KMS-11 (cell line): ENCODE measurements around the gene CFAP410.

Experiments used
- H2AFZ ChIP-seq: fragments of 200-600 bp; sonication (generic); 2 replicates; pipeline ENCODE4 v1.6.1; 2016; ENCODE audit warnings: antibody characterized with exemption, mixed run types, low read depth
- H3K27ac ChIP-seq: fragments of 200-600 bp; sonication (generic); 2 replicates; pipeline ENCODE4 v1.6.1; 2016; ENCODE audit warnings: mild to moderate bottlenecking, mixed run types
- H3K27me3 ChIP-seq: fragments of 200-600 bp; sonication (generic); 2 replicates; pipeline ENCODE4 v1.6.1; 2017; ENCODE audit warnings: mild to moderate bottlenecking, low read depth, mixed run types, moderate library complexity; ENCODE audit not compliant: insufficient read depth
- H3K36me3 ChIP-seq: fragments of 200-600 bp; sonication (generic); 2 replicates; pipeline ENCODE4 v1.6.1; 2017; ENCODE audit warnings: mild to moderate bottlenecking, mixed run types; ENCODE audit not compliant: insufficient read depth
- H3K4me1 ChIP-seq: fragments of 200-600 bp; sonication (generic); 2 replicates; pipeline ENCODE4 v1.6.1; 2016; ENCODE audit warnings: mild to moderate bottlenecking, low read depth, mixed run types; ENCODE audit not compliant: poor library complexity, severe bottlenecking
- H3K4me2 ChIP-seq: fragments of 200-600 bp; sonication (generic); 2 replicates; pipeline ENCODE4 v1.7.0; 2016; ENCODE audit warnings: mild to moderate bottlenecking, mixed run types
- H3K4me3 ChIP-seq: fragments of 200-600 bp; sonication (generic); IDR thresholded peaks from 2 replicates; pipeline ENCODE4 v1.6.1; 2017; ENCODE audit warnings: low read depth, low read length, mixed read lengths; ENCODE audit not compliant: insufficient read depth
- H3K79me2 ChIP-seq: fragments of 200-600 bp; sonication (generic); 2 replicates; pipeline ENCODE4 v1.6.1; 2016; ENCODE audit warnings: low read depth, mixed run types; ENCODE audit not compliant: insufficient read depth
- H3K9ac ChIP-seq: fragments of 200-600 bp; sonication (generic); 2 replicates; pipeline ENCODE4 v1.6.1; 2016; ENCODE audit warnings: mild to moderate bottlenecking, mixed run types
- H4K20me1 ChIP-seq: fragments of 200-600 bp; sonication (generic); 2 replicates; pipeline ENCODE4 v1.6.1; 2016; ENCODE audit warnings: mild to moderate bottlenecking, mixed run types; ENCODE audit not compliant: insufficient read depth
- TF ChIP-seq, protein P1 (sequence below): fragments of 200-600 bp; sonication (generic); conservative IDR thresholded peaks from 2 replicates; pipeline ENCODE4 v1.6.1; 2017; ENCODE audit warnings: low read depth, mild to moderate bottlenecking, antibody characterized with exemption, low read length, moderate library complexity, mixed read lengths

CFAP410 gene

DNA sequence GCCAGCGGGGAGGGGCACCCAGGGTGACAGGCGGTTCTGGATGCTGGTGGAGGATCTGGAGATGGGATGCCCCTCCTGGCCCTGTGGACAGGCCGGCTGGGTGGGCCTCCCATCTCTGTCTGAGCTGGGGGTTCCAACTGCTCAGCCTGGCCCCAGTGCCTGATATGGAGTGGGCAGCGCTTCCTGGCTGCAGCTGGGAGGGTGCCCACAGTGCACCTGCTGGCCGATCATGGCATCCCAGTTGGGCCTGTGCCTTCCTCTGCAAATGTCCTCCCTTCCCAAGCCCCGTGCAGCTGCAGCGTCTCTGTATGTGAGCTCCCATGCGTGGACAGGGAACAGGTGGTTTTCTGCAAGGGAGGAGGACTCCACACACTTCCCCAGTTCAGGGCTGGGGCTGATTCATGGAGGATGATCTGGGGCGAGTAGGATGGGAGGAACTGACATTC is 37.2 kb downstream of the CFAP410 start:
- H3K27ac ChIP-seq = no peak overlapping the region
- peaks cover 39% of the 10 kb centered on the region for H3K4me1 ChIP-seq
- no peaks in the 10 kb centered on the region for H3K27me3 ChIP-seq
- TF ChIP-seq, protein P1, sequence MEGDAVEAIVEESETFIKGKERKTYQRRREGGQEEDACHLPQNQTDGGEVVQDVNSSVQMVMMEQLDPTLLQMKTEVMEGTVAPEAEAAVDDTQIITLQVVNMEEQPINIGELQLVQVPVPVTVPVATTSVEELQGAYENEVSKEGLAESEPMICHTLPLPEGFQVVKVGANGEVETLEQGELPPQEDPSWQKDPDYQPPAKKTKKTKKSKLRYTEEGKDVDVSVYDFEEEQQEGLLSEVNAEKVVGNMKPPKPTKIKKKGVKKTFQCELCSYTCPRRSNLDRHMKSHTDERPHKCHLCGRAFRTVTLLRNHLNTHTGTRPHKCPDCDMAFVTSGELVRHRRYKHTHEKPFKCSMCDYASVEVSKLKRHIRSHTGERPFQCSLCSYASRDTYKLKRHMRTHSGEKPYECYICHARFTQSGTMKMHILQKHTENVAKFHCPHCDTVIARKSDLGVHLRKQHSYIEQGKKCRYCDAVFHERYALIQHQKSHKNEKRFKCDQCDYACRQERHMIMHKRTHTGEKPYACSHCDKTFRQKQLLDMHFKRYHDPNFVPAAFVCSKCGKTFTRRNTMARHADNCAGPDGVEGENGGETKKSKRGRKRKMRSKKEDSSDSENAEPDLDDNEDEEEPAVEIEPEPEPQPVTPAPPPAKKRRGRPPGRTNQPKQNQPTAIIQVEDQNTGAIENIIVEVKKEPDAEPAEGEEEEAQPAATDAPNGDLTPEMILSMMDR = no peak
- peaks cover 52% of the 10 kb centered on the region for H3K79me2 ChIP-seq
- H3K36me3 ChIP-seq = no peaks in the 10 kb centered on the region
- H3K9ac ChIP-seq = no peak overlapping the region
- no peak overlapping the region for H2AFZ ChIP-seq
- H4K20me1 ChIP-seq = no peaks in the 10 kb centered on the region
- H3K4me2 ChIP-seq = peak overlapping the region; percentile 95; the same call in 1 of the 2 replicates
- no peak overlapping the region for H3K4me3 ChIP-seq

DNA sequence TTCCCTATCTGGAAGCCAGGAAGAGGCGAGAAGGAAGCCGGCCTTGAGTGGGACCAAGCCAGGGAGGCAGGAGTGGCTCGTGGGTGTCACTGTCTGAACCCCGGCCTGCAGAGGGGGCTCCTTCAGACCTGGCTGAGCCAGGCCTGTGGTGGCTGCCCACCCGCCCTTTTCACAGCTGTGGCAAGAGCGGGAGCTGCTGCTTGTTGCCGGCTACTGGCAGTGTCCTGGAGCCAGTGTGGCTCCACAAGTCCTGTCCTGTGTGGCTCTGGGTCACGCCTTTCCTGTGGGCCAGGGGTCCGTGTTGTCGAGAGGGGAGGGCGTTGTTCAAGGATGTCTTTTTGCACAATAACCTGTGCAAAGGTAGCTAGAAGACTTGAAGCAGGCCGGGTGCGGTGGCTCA is 38.0 kb downstream of the CFAP410 start:
- Histone ChIP-seq H3K36me3 (no peaks in the 10 kb centered on the region), H4K20me1 (no peaks in the 10 kb centered on the region), H3K79me2 (peaks cover 46% of the 10 kb centered on the region), H3K4me1 (peaks cover 43% of the 10 kb centered on the region), H3K27ac (no peak overlapping the region; the same call in 1 of the 2 replicates), H3K27me3 (no peaks in the 10 kb centered on the region), H2AFZ (no peak overlapping the region), H3K4me2 (peak overlapping the region; percentile 95), H3K4me3 (no peak overlapping the region), H3K9ac (peak overlapping the region; percentile 72; the same call in 1 of the 2 replicates)
- TF ChIP-seq, protein P1 = no peak

DNA sequence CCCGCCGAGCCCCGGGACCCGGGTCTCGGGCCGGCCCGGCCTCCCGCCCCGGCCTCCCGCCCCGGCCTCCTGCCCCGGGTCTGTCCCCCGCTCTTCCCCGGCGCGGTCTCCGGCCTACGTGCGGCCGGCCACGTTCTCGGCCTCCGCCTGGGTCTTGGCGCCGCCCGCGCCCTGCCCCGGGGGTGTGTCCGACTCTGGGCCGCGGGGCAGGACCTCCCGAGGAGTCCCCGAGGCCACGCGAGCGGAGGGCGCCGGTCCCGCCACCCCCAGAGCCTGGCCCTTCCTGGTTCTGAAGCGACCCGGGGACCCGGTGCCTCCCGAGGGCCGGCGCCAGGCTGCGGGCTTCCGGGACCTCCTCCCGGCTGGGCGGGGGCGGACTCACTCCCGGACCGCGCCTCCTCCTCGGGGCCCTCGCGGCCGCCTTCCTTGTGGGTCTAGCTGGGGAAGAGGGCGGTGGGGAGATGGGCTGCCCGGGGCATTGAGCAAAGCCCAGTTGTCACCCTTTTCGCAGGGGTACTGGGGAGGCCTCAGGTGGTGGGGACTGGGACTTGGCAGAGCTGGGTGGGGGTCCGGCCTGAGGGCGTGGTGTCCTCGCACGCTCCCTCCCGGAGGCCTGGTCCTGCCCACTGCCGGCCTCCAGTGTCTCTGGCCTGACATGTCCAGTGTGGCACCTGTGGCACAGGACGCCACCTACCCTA is 38.8 kb downstream of the CFAP410 start:
- H3K27ac ChIP-seq = peak overlapping the region; percentile 61
- H3K27me3 ChIP-seq = no peaks in the 10 kb centered on the region
- H3K4me3 ChIP-seq = no peak overlapping the region
- H3K36me3 ChIP-seq = no peaks in the 10 kb centered on the region
- H4K20me1 ChIP-seq = no peaks in the 10 kb centered on the region
- peaks cover 51% of the 10 kb centered on the region for H3K4me1 ChIP-seq
- peak overlapping the region; percentile 72 for H3K9ac ChIP-seq
- H3K79me2 ChIP-seq = peaks cover 39% of the 10 kb centered on the region
- peak overlapping the region; percentile 95 for H3K4me2 ChIP-seq
- TF ChIP-seq, protein P1 = no peak
- no peak overlapping the region for H2AFZ ChIP-seq

DNA sequence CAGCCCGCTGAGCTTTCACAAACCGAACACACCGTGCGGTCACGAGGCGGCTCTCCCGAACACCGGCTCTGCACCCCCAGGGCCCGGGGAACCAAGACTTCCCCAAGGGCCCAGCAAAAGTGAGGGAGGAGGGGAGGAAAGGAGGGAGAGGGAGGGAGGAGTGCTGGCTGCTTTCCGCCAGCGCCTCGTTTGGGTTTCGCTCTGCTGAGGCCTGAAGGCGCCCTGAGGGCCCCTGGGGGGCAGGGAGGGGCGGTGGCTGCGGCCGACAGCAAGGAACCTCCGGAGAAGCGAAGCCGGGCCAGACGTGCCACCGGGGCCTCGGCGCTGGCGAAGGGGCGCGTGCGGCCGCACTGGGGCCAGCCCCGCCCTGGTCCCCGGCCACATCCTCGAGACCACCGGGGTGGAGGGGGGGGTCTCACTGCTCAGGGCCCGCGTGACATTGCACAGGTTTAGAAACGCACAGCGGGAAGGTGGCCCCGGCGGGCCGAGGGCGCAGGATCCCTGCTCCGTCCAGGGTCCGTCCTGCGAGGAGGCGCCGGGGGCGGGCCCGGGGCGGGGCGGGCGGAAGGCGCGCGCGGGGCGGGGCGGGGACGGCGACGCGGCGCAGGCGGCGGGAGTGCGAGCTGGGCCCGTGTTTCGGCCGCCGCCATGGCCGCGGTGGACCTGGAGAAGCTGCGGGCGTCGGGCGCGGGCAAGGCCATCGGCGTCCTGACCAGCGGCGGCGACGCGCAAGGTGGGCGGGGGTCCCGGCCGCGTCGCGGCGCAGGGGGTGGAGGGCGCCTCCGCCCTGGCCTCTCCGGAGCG is 39.5 kb downstream of the CFAP410 start, which contains the start of gene PFKL:
Gene PFKL, plus strand, starts transcription at position 596 of the 804 bp plus-strand sequence. Its CDS starts 53 bp downstream, at position 649.
- Histone ChIP-seq H3K27ac (peak within 1 kb of the TSS; percentile 88), H3K9ac (peak within 1 kb of the TSS; percentile 77), H2AFZ (peak within 1 kb of the TSS; percentile 48; the same call in 1 of the 2 replicates), H3K4me1 (peaks cover 52% of the 10 kb centered on the region), H4K20me1 (no peaks in the 10 kb centered on the region), H3K4me3 (no peak within 1 kb of the TSS), H3K27me3 (no peaks in the 10 kb centered on the region), H3K36me3 (no peaks in the 10 kb centered on the region), H3K4me2 (peak within 1 kb of the TSS; percentile 95), H3K79me2 (peaks cover 39% of the 10 kb centered on the region)
- TF ChIP-seq, protein P1 = no peak
